Left lung (tissue), 10 donors: ENCODE data around the gene LTV1. TPM values are rescaled to one million over a fixed set of nuclear protein-coding genes. Genes with fewer than 3 reads are reported as not detected.
"Not testable (repeated sequence)": the region's sequence is repeated elsewhere in the genome, so short reads cannot be mapped to it uniquely, and the experiment has no call there.

ENCODE experiments used
- ATAC-seq: fragments of 200-7000 bp; cut with Tn5 transposase; one replicate; pipeline ENCODE4 v1.9.1; 2020; ENCODE audit warnings: moderate library complexity
- DNase-seq, 4 donors: peaks; one replicate each; pipeline ENCODE4 v3.0.0-alpha.2; 2013 to 2020
- H3K27ac ChIP-seq, 2 donors: fragments of 200-600 bp; sonication (generic) in 1 of 2; one replicate each; pipeline versions ENCODE4 v1.5.0 to v1.8.0; 2020 to 2021
- H3K27me3 ChIP-seq, 2 donors: fragments of 200-600 bp; sonication (generic) in 1 of 2; one replicate each; pipeline versions ENCODE4 v1.5.0 to v1.8.0; 2020 to 2021
- H3K36me3 ChIP-seq, 2 donors: fragments of 200-600 bp; sonication (generic) in 1 of 2; one replicate each; pipeline versions ENCODE4 v1.5.0 to v1.8.0; 2020 to 2021
- H3K4me1 ChIP-seq, 2 donors: fragments of 200-600 bp; one replicate each; pipeline ENCODE4 v1.8.0; 2021
- H3K4me3 ChIP-seq, 2 donors: fragments of 200-600 bp; sonication (generic) in 1 of 2; one replicate each; pipeline versions ENCODE4 v1.5.0 to v1.8.0; 2020 to 2021; ENCODE audit warnings: mild to moderate bottlenecking in 1 of 2
- H3K9me3 ChIP-seq, 2 donors: fragments of 200-600 bp; sonication (generic) in 1 of 2; one replicate each; pipeline versions ENCODE4 v1.5.0 to v1.8.0; 2020 to 2021
- CTCF ChIP-seq, 2 donors: fragments of 200-600 bp; sonication (generic) in 1 of 2; IDR thresholded peaks; one replicate each; pipeline versions ENCODE4 v1.5.0 to v1.8.0; 2021; ENCODE audit warnings: antibody characterized with exemption in 2 of 2
- intact Hi-C, 2 donors: fragments of 100-400 bp; cut with DNase I; formaldehyde crosslinking; loops; one replicate each; pipeline versions ENCODE4 v1.11.2 to v1.14.2; 2022
- polyA plus RNA-seq, 6 donors: library from polyadenylated mRNA; unstranded; fragments of 120-200 nt; gene quantifications; one replicate each; pipeline ENCODE4 v1.2.1, GENCODE V29; 2013; ENCODE audit not compliant: insufficient read length in 6 of 6
- total RNA-seq, 2 donors: library from RNA; stranded (reverse); fragmentation: NEBNext Ultra II Directional; extraction: Animal tissue kit (Norgen Biotek cat#: 25700); gene quantifications; one replicate each; pipeline ENCODE4 v1.2.1, GENCODE V29; 2021
- donor health status: DM: no; HTN: yes; CAD: no.
- donor health status: DM: no; HTN: no; CAD: no.

Gene LTV1
- total and polyA plus RNA-seq, 8 donors: 16.1 to 47.5 (median 38.2) TPM

- Histone ChIP-seq H3K36me3 (peaks cover 0 to 95% of the 10 kb centered on the region in 2 donors), H3K4me3 (no peak overlapping the region), H3K27ac (no peak overlapping the region), H3K9me3 (peaks cover 0 to 1% of the 10 kb centered on the region in 2 donors), H3K27me3 (no peaks in the 10 kb centered on the region), H3K4me1 (no peaks in the 10 kb centered on the region)
- no peak for ATAC-seq
- intact Hi-C loops: no loop called here
- DNase-seq: no peak
- TF ChIP-seq CTCF (IDR thresholded peaks at IDR 0.05): no peak
Observed at GRCh38 chr6:143857651-143858050, 14.5 kb downstream of the LTV1 start.

- TF ChIP-seq CTCF (IDR thresholded peaks at IDR 0.05): no peak
- DNase-seq: no peak
- no peaks in the 10 kb centered on the region for H3K27me3 ChIP-seq
- peaks cover 0 to 99% of the 10 kb centered on the region in 2 donors for H3K36me3 ChIP-seq
- ATAC-seq: no peak
- intact Hi-C loops: no loop called here
- H3K27ac ChIP-seq: no peak overlapping the region
- no peak overlapping the region for H3K4me3 ChIP-seq
- no peaks in the 10 kb centered on the region for H3K9me3 ChIP-seq
- H3K4me1 ChIP-seq: no peaks in the 10 kb centered on the region
Observed at GRCh38 chr6:143859891-143860660, 16.9 kb downstream of the LTV1 start.

- H3K4me1 ChIP-seq: no peaks in the 10 kb centered on the region
- peaks cover 0 to 3% of the 10 kb centered on the region in 2 donors for H3K9me3 ChIP-seq
- TF ChIP-seq CTCF (IDR thresholded peaks at IDR 0.05): no peak
- H3K27me3 ChIP-seq: no peaks in the 10 kb centered on the region
- H3K4me3 ChIP-seq: no peak overlapping the region
- H3K27ac ChIP-seq: no peak overlapping the region
- peaks cover 0 to 76% of the 10 kb centered on the region in 2 donors for H3K36me3 ChIP-seq
- ATAC-seq (no peak), DNase-seq (no peak)
- intact Hi-C loops: no loop called here
Observed at GRCh38 chr6:143863771-143864170, 20.6 kb downstream of the LTV1 start.

- Histone ChIP-seq H3K36me3 (peaks cover 0 to 71% of the 10 kb centered on the region in 2 donors), H3K4me3 (no peak within 1 kb of the TSS), H3K27ac (no peak within 1 kb of the TSS), H3K4me1 (no peaks in the 10 kb centered on the region), H3K27me3 (no peaks in the 10 kb centered on the region), H3K9me3 (peaks cover 0 to 3% of the 10 kb centered on the region in 2 donors)
- no peak for DNase-seq
- ATAC-seq: no peak
- TF ChIP-seq CTCF (IDR thresholded peaks at IDR 0.05): no peak
- intact Hi-C loops: no loop called here
Observed at GRCh38 chr6:143864234-143864633, 21.1 kb downstream of the LTV1 start, which contains the start of gene ZC2HC1B. TSS of gene ZC2HC1B (plus strand) at chr6:143864474. CDS start at chr6:143864540, 66 bp downstream.

- ATAC-seq (no peak), DNase-seq (no peak)
- TF ChIP-seq CTCF (IDR thresholded peaks at IDR 0.05): no peak
- no peaks in the 10 kb centered on the region for H3K4me1 ChIP-seq
- intact Hi-C loops: no loop called here
- peaks cover 0 to 3% of the 10 kb centered on the region in 2 donors for H3K9me3 ChIP-seq
- peaks cover 0 to 41% of the 10 kb centered on the region in 2 donors for H3K36me3 ChIP-seq
- no peak overlapping the region for H3K27ac ChIP-seq
- no peaks in the 10 kb centered on the region for H3K27me3 ChIP-seq
- H3K4me3 ChIP-seq: no peak overlapping the region
Observed at GRCh38 chr6:143867236-143867635, 24.1 kb downstream of the LTV1 start.

GRCh38 chr6:143868808-143869207 lies 25.7 kb downstream of the LTV1 start:
- H3K9me3 ChIP-seq, DNase-seq, intact Hi-C loops, H3K4me3 ChIP-seq, H3K27ac ChIP-seq, ATAC-seq, H3K27me3 ChIP-seq, H3K4me1 ChIP-seq: not testable (repeated sequence)
- peaks cover 0 to 26% of the 10 kb centered on the region in 2 donors for H3K36me3 ChIP-seq

- H3K4me1 ChIP-seq, H3K9me3 ChIP-seq, DNase-seq, H3K36me3 ChIP-seq, H3K27me3 ChIP-seq, ATAC-seq, intact Hi-C loops, H3K4me3 ChIP-seq, H3K27ac ChIP-seq: not testable (repeated sequence)
Observed at GRCh38 chr6:143871202-143871730, 28.1 kb downstream of the LTV1 start.
